GM10248 (cell line): ENCODE results near the gene RFTN2.

Experiments used
- CTCF ChIA-PET: fragments of 300-600 bp; sonication (Branson Sonifier 250); formaldehyde crosslinking; extraction: SDS; loops from one replicate; lab custom pipeline; 2021; ENCODE audit warnings: antibody characterized with exemption; lab: Yijun Ruan, JAX
- POLR2A ChIA-PET: fragments of 350-650 bp; sonication (Branson Sonifier 250); formaldehyde crosslinking; extraction: SDS; loops from one replicate; lab custom pipeline; 2020; ENCODE audit warnings: antibody characterized with exemption; lab: Yijun Ruan, JAX
- DNase-seq: peaks from one replicate; pipeline ENCODE4 v3.0.0; 2012; ENCODE audit errors: extremely low spot score
- CTCF ChIP-seq: IDR thresholded peaks from 2 replicates; pipeline ENCODE4 v1.5.1; 2012; ENCODE audit warnings: mild to moderate bottlenecking, low read depth; ENCODE audit errors: extremely low read depth, missing control alignments, control extremely low read depth

RFTN2 gene

GRCh38 chr2:197573608-197574007 lies 101.8 kb downstream of the RFTN2 start:
- no peak for DNase-seq
- TF ChIP-seq CTCF, result no peak
- ChIA-PET CTCF (interaction anchor here (1.0 kb wide), 1 partner anchor 12 kb away, joined by 3 read pairs; no protein-coding TSS in a partner anchor), POLR2A (no interaction called here)

GRCh38 chr2:197571627-197572271 lies 103.6 kb downstream of the RFTN2 start:
- DNase-seq, result no peak
- CTCF ChIA-PET, result no interaction called here
- POLR2A ChIA-PET, result no interaction called here
- no peak for TF ChIP-seq CTCF

GRCh38 chr2:197560146-197560665 lies 115.2 kb downstream of the RFTN2 start:
- POLR2A ChIA-PET, result no interaction called here
- no peak for TF ChIP-seq CTCF
- CTCF ChIA-PET, result no interaction called here
- no peak for DNase-seq

- no peak for TF ChIP-seq CTCF
- ChIA-PET CTCF (no interaction called here), POLR2A (no interaction called here)
- no peak for DNase-seq
These were observed 115.7 kb downstream of the RFTN2 start for GRCh38 chr2:197559681-197560080.

- no peak for DNase-seq
- POLR2A ChIA-PET, result no interaction called here
- no peak for TF ChIP-seq CTCF
- CTCF ChIA-PET, result no interaction called here
These were observed 117.0 kb downstream of the RFTN2 start for GRCh38 chr2:197558393-197558792.

- CTCF ChIA-PET, result no interaction called here
- DNase-seq, result no peak
- POLR2A ChIA-PET, result no interaction called here
- TF ChIP-seq CTCF, result no peak
These were observed 118.9 kb downstream of the RFTN2 start for GRCh38 chr2:197556456-197556855.
